Measurements from ENCODE around the gene CLIC5.
A peak's percentile ranks its signal among the peaks of the same experiment; 100 is the strongest.

Gene CLIC5

DNA sequence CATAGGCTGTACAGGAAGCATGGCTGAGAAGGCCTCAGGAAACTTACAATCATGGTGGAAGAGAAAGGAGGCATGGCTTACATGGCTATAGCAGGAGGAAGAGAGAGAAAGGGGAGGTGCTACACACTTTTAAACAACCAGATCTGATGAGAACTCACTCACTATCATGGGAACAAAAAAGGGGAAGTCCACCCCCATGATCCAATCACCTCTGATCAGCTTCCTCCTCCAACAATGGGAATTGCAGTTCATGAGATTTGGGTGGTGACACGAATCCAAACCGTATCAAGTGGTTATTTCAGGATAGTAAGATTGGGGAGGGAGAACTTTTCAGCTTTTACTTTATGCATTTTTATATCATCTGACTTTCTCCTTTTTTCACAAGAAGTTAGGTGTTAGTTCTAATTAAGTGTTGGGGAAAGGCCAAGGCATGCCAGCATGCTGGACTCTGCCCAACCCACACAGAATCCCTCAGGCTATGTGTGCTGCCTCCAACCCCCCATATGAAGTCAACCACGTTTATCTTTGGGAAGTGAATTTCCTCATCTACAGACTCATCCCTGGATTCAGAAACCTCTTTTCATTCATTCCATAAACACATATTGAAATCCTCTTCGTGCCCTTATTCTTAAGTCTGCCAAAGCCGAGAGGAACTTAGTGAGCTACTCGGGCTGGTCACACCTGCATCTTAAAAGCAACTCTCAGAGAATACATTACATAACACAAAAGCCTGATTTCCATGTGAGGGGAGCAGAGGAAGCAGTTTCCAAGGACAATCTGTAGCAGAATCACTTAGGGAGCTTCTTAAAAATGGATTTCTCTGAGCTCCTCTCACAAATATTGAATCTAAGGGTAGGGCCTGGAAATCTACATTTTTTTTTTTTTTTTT lies 16.7 kb upstream of the CLIC5 start:
- DNase-seq: peak; percentile 42

DNA sequence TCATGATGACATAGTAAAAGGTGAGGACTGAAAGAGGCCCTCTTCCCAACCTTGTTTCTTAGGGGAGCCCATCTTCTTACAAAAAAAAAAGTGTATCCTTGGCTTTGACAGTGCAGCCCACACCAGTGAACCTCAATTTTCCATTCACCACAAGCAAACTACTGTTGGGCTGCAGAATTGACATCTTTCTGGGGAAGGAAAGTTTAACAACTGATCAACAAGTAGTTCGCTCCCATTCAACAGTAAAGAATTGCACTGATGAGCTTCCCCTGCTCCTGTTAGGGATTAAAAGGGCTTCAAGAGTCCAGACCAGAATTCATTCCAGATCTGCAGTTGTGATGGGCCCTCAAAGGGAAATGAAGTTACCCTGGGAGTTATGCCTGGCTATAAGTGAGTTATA lies 13.9 kb upstream of the CLIC5 start:
- DNase-seq: no peak

DNA sequence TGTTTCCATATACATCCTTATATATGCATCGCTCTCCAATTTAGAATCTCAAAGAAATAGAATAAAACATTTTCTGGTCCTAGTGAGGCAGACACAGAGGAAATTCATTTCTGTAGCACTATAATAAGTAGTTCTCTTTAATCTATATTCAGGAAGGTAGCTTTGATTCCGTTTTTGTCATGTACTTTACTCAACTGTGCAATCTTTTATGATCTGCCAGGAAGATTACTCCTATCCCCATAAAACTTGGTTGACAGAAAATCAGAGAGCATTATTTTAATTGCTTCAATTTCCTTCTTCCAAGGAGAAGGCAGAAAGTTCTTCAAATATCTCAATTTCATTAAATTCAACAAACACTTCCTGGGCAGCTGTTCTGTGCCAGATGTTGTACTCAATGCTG lies 10.6 kb upstream of the CLIC5 start:
- DNase-seq: no peak

GRCh38 chr6:46025573-46025972 lies 9.9 kb upstream of the CLIC5 start:
- DNase-seq: no peak

- no peak for DNase-seq
Measured at GRCh38 chr6:46024124-46024769, 8.6 kb upstream of the CLIC5 start.

- DNase-seq: no peak
Measured at GRCh38 chr6:46023216-46023915, 7.7 kb upstream of the CLIC5 start.

GRCh38 chr6:46022106-46022948 lies 6.7 kb upstream of the CLIC5 start:
- no peak for DNase-seq

DNA sequence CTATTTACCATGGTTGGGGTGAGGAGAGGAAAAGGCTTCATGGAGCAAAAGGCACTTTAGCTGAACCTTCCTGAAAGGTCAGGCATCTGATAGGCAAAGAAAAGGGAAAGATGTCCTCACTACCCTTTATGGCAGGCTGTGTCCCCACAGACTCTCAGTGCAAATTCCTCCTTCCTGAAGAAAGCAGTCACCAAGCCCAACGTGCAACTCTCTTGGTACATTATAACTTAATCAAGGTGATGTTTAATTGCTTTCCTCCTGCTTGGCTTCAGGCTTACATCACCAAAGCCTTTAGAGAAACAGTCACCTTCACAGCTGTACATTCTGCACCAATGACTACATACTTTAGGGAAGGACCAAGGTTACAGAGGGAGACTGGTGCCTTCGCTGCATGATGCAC lies 2.1 kb upstream of the CLIC5 start:
- DNase-seq: no peak

GRCh38 chr6:46016063-46016608 lies 476 bp upstream of the CLIC5 start:
- no peak for DNase-seq

- DNase-seq: no peak
Measured at GRCh38 chr6:46014511-46015118, 1.0 kb downstream of the CLIC5 start.

DNA sequence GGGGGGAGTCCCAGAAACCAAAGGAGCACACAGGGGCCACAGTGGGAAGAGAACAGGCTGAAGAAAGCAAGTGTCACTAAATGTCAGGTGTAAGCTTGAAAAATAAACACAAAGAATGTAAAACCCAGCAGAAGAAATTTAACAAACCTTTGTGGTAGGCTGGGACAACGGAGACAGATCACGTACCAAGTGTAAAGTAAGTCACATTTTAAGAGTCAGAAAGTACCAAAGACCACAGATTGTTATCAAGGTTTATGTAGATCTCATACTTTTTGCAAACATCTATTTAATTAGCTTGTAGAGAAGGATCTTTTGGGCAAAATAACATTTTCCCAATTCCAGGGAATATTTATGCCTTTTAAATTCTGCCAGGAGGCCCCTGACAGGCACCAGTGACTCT lies 1.6 kb downstream of the CLIC5 start:
- no peak for DNase-seq

- DNase-seq: no peak
Measured at GRCh38 chr6:46013639-46014038, 2.0 kb downstream of the CLIC5 start.

GRCh38 chr6:46012834-46013233 lies 2.8 kb downstream of the CLIC5 start:
- DNase-seq: no peak

GRCh38 chr6:46011188-46012085 lies 4.2 kb downstream of the CLIC5 start:
- DNase-seq: peak; percentile 52

DNA sequence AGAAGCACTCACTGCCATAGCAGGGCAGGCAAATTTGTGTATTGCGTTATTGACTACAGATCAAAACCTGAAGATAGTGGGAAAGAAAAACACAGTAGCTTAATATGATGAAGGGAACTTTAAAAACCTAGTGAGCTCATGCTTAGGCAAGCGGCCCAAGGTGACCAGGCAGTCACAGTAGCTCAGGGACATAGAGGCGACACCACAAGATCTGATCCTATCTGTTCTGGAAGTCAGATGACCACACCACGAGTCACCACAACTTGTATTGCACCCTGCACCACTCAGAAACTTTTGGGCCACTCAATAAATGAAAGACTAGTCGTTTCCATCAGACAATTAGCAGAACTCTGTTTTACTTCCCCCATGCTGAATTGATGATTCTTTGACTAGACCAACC lies 4.9 kb downstream of the CLIC5 start:
- no peak for DNase-seq

- DNase-seq: no peak
Measured at GRCh38 chr6:46010270-46010669, 5.4 kb downstream of the CLIC5 start.

- DNase-seq: no peak
Measured at GRCh38 chr6:46002264-46002663, 13.4 kb downstream of the CLIC5 start.

DNA sequence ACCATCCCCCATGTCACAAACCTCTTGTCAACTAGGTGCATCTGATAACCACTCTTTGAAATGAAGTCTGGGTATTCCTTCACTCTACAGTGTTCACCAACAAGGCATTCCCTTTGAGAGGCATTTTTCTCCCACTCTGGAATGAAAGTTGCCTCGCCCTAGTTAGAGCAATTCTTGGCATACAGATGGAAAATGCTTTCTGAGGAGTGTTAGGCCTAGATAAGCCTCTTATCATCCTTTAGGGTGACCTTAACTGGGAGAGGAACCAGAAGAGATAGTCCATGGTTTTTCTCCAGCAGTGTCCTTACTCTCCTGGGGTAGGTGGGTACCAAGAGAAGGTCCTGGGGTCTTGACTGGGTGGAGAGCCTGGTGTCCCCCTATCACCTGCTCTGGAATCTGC lies 14.8 kb downstream of the CLIC5 start:
- no peak for DNase-seq

GRCh38 chr6:45998524-45998923 lies 17.1 kb downstream of the CLIC5 start:
- no peak for DNase-seq

- DNase-seq: no peak
Measured at GRCh38 chr6:45997875-45998506, 17.7 kb downstream of the CLIC5 start.

GRCh38 chr6:45991189-45991588 lies 24.5 kb downstream of the CLIC5 start:
- DNase-seq: no peak

Data from inflammatory macrophage treated with lipopolysaccharide for 4 hours (primary cell).